IPS DF 4.7 (cell line): ENCODE results near the gene GNPTG.

Experiments
- DNase-seq: peaks from one replicate; pipeline ENCODE4 v3.0.0-alpha.2; 2013; ENCODE audit warnings: low spot score; ENCODE audit errors: extremely low read depth

GNPTG gene

DNA sequence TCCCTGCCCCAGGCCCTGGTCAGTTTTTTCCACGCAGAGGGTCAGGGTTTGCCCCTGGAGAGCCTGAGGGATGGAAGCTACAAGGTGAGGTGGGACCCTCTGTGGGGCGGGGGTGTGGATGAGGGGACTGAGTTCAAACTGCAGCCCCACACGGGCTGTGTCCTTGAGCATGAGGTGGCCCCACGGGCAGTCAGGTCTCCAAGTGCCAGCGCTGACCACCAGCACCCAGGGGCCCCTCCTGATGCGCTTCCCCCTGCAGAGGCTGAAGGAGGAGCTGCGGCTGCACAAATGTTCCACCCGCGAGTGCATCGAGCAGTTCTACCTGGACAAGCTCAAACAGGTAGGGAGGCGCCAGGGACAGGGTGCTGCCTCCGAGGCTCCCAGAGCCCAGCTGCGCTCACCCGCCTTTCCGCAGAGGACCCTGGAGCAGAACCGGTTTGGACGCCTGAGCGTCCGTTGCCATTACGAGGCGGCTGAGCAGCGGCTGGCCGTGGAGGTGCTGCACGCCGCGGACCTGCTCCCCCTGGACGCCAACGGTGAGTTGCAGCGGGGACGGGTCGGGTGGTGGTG lies 4.4 kb upstream of the GNPTG start:
- DNase-seq: no peak

GRCh38 chr16:1347962-1348361 lies 3.8 kb upstream of the GNPTG start:
- DNase-seq: no peak

- DNase-seq: no peak
Measured at GRCh38 chr16:1348441-1348840, 3.3 kb upstream of the GNPTG start.

- DNase-seq: no peak
Measured at GRCh38 chr16:1348926-1349325, 2.8 kb upstream of the GNPTG start.

DNA sequence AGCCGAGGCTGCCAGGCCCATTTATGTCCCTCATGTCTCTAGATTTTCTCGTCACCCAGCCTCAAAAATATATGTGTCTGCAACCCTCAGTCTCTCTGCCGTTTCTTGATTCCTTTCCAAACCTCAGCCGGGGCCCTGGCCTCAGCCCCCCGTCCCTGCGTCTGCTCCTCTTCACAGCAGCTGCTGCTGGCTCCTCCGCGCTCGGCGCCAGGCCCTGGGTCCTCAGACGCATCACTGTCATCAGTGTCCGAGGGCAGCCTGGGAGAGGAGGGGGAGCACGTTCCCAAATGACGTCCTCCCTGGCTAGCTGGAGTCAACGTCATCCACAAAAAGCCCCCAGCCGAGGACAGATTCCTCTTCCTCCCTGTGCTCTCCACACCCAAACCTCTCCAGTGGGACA lies 2.4 kb upstream of the GNPTG start:
- no peak for DNase-seq

DNA sequence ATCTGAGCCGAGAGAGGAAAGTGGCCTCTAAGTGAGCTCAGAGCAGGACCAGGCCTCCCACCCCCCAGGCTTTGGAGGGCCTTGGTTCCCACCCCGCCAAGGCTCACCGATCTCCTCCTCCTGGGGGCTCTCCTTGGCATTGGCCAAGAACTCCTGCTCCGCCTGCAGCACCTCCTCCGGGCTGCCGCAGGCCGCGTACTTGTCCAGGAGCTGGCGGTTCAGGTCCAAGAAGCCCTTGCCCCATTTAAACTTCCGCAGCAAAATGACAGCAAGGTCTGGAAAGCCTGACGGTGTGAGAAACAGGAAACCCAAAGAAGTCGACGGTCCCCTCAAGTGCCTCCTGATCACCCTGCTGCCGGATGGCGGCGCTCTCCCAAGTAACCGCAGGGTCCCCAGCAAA lies 1.8 kb upstream of the GNPTG start:
- DNase-seq: no peak

GRCh38 chr16:1350691-1351090 lies 1.0 kb upstream of the GNPTG start:
- no peak for DNase-seq

DNA sequence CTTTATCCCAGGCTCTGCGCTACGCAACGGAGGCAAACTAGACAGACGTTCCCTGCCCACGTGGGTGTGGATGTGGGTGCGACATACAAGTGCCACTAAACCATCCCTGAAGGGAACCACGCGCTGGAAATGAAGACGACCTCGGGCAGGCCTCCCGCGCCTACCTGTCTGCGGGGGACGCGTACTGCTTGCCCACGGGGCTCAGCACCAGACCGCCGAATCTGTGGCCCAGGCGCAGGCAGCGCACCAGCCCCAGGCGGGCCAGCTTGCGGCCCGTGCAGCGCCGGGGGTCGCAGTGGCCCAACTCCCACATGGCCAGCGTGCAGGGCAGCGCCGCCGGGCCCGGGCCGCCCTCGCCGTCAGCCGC lies 533 bp upstream of the GNPTG start:
- no peak for DNase-seq

DNA sequence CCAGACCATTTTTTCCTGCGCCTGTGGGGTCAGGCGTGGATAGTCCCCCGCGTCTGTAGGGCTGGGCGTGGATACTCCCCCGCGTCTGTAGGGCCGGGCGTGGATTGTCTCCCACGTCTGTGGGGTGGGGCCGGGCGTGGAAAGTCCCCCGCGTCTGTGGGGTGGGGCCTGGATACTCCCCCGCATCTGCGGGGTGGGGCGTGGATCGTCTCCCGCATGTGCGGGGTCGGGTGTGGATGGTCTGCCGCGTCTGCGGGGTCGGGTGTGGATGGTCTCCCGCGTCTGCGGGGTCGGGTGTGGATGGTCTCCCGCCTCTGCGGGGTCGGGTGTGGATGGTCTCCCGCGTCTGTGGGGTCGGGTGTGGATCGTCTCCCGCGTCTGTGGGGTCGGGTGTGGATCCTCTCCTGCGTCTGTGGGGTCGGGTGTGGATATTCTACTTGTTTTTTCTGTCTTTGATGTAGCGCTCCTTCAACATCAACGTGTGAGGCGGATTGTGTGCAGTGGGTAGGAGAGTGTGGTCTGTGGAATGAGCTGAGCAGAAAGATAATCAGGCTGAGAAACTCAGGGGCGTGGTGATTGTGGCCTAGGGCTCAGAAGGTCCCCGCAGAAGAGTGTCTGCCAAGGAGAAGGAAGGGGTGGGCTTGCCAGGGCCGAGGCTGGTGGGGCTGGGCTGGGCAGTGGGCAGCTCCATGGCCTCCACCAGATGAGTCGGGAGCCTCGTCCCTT lies 3.2 kb downstream of the GNPTG start:
- no peak for DNase-seq

DNA sequence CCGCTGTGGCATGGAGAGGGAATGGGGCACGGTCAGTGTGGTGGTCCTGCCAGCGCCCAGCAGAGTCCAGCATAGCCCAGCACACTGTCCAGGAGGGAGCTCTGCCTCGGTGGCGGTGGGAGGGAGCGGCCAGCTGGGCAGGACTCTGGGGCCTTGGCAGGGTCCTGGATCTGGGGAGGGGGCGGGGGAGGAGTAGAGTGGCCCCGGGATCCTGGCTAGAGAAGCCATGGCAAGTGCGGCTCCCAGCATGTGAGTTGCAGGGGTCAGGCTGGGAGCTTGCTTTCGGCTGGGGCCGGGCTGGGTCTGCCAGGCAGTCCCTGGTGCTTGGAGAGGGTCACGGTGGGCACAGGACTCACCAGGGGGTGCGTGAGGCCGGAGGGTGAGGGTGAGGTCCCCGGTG lies 3.9 kb downstream of the GNPTG start:
- no peak for DNase-seq

- DNase-seq: no peak
Measured at GRCh38 chr16:1356061-1356900, 4.5 kb downstream of the GNPTG start.

- no peak for DNase-seq
Measured at GRCh38 chr16:1357906-1358566, 6.3 kb downstream of the GNPTG start.

DNA sequence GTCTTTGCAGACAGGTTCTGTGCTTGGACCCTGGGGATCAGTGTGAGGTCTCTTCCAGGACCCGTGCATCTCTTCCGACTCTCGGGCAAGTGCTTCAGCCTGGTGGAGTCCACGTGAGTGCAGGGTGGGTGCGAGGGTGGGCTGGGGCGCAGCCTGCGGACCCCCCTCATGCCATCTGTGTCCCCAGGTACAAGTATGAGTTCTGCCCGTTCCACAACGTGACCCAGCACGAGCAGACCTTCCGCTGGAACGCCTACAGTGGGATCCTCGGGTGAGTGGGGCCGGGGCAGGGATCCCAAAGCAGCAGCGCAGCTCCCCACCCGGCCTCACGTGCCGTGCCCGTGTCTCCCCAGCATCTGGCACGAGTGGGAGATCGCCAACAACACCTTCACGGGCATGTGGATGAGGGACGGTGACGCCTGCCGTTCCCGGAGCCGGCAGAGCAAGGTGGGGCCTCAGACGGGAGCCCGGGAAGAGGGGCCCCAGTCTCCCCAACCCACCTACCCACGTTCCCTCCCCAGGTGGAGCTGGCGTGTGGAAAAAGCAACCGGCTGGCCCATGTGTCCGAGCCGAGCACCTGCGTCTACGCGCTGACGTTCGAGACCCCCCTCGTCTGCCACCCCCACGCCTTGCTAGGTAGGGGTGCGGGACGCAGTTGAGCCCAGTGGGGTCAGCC lies 10.1 kb downstream of the GNPTG start:
- DNase-seq: no peak

DNA sequence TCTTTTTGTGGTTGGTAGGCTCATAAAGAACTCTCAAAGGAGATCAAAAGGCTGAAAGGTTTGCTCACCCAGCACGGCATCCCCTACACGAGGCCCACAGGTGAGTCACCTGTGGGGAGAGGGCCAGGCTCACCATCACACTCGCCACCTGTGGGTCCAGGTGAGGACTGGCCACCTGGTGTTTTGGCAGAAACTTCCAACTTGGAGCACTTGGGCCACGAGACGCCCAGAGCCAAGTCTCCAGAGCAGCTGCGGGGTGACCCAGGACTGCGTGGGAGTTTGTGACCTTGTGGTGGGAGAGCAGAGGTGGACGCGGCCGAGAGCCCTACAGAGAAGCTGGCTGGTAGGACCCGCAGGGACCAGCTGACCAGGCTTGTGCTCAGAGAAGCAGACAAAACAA lies 11.1 kb downstream of the GNPTG start:
- no peak for DNase-seq

DNA sequence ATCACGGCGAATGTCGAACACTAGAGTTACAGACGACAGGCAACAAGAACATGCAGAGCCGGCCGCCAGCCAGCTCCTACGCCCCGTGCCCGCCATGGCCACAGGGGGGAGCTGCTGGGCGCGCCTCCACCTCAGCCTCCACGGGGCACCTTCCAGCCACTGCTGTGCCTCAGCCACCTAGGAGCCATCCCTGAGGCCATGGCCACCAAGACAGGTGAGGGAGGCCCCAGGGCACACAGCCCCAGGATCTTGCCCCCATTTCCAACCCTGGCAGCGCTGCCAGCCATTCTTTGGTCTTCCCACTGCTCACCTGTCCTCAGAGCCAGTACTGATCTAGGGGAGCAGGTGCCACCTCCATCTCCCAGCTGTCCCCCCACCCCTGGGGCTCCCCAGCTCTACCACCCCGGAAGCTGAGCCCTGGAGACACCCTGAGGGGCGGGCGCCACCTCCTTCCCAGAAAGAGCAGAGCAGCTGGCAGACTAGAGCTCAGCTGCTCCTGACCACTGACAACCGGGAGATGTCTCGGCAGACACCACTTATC lies 11.8 kb downstream of the GNPTG start:
- no peak for DNase-seq

GRCh38 chr16:1364510-1364909 lies 12.8 kb downstream of the GNPTG start:
- DNase-seq: no peak

DNA sequence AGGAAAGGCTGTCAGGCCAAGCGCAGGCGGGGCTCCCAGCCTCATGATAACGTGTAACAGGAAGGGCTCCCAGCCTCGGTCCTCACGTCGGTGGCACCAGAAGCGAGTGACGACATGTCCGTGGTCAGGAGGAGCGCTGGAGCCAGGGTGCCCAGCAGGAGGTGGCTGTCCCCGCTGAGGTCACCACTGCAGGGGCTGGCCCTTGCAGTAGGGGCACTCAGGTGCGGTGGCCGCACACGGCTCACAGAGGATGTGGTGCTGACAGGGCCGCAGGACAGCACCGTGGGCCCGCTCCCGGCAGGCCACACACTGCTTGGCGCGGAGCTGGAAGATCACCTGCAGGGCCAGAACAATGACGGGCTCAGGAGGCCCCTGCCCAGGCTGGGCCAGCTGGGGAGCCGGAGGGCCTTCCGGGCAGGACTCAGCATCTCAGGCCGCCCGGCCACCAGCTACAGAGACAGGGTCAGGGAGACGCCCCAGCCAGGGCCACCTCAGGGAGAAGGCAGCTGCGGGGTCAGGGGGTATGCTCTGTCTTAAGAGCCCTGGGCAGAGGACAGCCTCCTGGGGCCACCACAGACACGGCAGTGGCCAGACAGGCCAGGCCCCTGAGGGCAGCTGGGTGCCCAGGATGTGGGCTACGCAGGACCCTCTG lies 14.5 kb downstream of the GNPTG start:
- DNase-seq: no peak

DNA sequence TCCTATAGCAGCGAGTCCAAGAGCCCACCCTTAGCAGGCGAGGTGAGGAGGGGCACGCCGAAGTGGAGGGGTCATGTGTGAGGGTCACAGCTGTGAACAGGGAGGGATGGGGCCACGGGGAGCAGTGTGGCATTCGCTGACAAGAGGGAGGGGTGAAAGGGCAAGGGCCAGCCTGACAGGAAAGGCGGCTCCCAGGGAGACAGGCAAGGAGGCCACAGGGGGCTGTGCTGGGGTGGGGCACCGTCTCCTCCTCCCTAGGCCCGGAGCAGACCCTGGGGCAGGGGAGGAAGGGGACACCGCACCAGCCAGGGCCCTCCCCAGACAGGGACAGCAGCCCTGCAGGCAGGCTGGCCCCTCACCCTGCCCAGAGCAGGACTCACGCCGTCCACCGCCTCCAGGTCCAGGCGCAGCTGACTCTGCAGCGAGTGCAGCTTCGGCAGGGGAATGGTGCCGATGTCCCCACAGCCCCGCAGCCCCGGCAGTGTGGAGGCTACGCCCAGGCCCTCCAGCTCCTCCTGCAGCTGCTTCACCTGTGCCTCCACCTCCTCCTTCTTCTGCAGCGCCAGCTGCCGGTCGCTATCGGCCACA lies 15.1 kb downstream of the GNPTG start:
- DNase-seq: no peak

DNA sequence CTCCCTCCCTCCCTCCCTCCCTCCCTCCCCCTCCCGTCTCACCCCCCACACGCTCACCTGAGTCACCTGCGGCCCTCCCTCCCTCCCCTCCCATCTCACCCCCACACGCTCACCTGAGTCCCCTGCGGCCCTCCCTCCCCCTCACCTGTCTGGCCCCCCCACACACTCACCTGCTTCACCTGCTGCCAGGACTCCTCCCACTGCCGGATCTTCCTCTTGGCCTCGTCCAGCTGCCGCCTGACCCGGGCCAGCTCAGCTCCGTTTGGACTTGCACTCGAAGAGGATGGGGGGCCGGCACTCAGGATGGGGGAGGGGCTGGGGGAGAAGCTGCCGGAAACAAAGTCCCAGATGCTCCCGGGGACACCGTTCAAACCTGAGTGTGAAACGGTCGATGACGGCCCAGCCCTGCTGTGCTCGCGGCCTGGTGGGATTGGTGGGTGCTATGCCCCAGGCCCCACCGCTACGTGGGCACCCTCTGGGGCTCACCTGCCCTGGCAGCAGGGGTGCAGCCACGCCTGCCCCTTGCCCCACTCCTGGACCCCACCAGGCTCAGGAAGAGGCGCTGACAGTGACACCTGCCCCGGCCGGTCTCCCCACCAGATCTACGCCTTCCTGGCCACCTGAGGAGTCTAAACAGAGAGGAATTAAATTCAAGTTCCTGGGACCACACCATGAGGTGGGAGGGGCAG lies 15.9 kb downstream of the GNPTG start:
- DNase-seq: no peak
